BJ (cell line): ENCODE measurements around the gene ITGAV. TPM values are rescaled to one million over a fixed set of nuclear protein-coding genes. Genes with fewer than 3 reads are reported as not detected.

Experiments used
- CTCF ChIA-PET: fragments of 350-600 bp; formaldehyde crosslinking; extraction: SDS; loops from one replicate; lab custom pipeline; 2021; ENCODE audit warnings: antibody characterized with exemption, inconsistent platforms; lab: Yijun Ruan, JAX
- POLR2A ChIA-PET: fragments of 300-600 bp; sonication (Branson Sonifier 250); formaldehyde crosslinking; extraction: SDS; loops from one replicate; lab custom pipeline; 2021; ENCODE audit warnings: antibody characterized with exemption; lab: Charles Lee
- DNase-seq: peaks from one replicate; pipeline ENCODE4 v3.0.0-alpha.2; 2011; ENCODE audit warnings: low read depth
- H3K27me3 ChIP-seq: 2 replicates; pipeline ENCODE4 v1.6.0; 2011; ENCODE audit warnings: low read length; ENCODE audit not compliant: control insufficient read depth, insufficient read depth
- H3K36me3 ChIP-seq: 2 replicates; pipeline ENCODE4 v1.5.1; 2011; ENCODE audit warnings: low read length; ENCODE audit not compliant: control insufficient read depth, insufficient read depth
- H3K4me3 ChIP-seq: 2 replicates; pipeline ENCODE4 v1.5.1; 2011; ENCODE audit warnings: low read depth, mild to moderate bottlenecking, control low read depth, low read length
- polyA plus RNA-seq: library from polyadenylated mRNA; depleted of rRNA; stranded (reverse); fragments of >200 nt; gene quantifications from 2 replicates; pipeline ENCODE4 v1.2.3, GENCODE V29; 2011
- TF ChIP-seq, protein P1 (sequence below): IDR thresholded peaks from 2 replicates; pipeline ENCODE4 v1.5.1; 2011; ENCODE audit warnings: low read depth, mild to moderate bottlenecking, control low read depth, inconsistent platforms, low read length, moderate library complexity; ENCODE audit not compliant: insufficient read depth

Gene ITGAV
- polyA plus RNA-seq, 1 experiment: 103 TPM

DNA sequence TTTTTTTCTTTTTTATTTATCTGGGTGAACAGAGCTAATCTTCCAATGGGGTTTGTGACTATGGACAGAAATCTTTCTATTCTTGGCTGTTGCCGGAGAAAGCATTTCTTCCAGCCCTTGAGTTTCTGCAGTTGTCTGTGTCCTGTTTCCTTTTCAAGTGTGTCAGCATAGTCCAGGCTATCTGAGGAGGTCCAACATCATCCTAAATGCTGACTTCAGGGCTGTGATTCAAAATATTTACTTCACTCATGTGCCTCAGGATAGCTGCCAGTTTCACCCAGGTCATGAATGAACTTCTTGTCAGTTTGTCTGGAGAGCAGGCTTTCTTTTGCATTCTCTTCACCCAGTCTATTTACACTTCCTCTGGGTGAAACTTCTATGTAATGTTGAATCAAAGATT lies 27.9 kb downstream of the ITGAV start:
- H3K36me3 ChIP-seq: no peaks in the 10 kb centered on the region
- no peak overlapping the region for H3K4me3 ChIP-seq
- TF ChIP-seq, protein P1, sequence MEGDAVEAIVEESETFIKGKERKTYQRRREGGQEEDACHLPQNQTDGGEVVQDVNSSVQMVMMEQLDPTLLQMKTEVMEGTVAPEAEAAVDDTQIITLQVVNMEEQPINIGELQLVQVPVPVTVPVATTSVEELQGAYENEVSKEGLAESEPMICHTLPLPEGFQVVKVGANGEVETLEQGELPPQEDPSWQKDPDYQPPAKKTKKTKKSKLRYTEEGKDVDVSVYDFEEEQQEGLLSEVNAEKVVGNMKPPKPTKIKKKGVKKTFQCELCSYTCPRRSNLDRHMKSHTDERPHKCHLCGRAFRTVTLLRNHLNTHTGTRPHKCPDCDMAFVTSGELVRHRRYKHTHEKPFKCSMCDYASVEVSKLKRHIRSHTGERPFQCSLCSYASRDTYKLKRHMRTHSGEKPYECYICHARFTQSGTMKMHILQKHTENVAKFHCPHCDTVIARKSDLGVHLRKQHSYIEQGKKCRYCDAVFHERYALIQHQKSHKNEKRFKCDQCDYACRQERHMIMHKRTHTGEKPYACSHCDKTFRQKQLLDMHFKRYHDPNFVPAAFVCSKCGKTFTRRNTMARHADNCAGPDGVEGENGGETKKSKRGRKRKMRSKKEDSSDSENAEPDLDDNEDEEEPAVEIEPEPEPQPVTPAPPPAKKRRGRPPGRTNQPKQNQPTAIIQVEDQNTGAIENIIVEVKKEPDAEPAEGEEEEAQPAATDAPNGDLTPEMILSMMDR: no peak
- DNase-seq: no peak
- CTCF ChIA-PET: interaction anchor here (1.0 to 1.9 kb wide), 2 partner anchors 9 to 24 kb away, joined by 5 to 6 read pairs; no protein-coding TSS in a partner anchor
- H3K27me3 ChIP-seq: no peaks in the 10 kb centered on the region
- POLR2A ChIA-PET: no interaction called here

- ChIA-PET CTCF (interaction anchor here (0.8 to 1.0 kb wide), 2 partner anchors 23 to 111 kb away, joined by 3 to 5 read pairs; no protein-coding TSS in a partner anchor), POLR2A (no interaction called here)
- Histone ChIP-seq H3K4me3 (no peak overlapping the region), H3K36me3 (no peaks in the 10 kb centered on the region), H3K27me3 (no peaks in the 10 kb centered on the region)
- DNase-seq: no peak
- TF ChIP-seq, protein P1: no peak
Observed at GRCh38 chr2:186618696-186619095, 28.8 kb downstream of the ITGAV start.

GRCh38 chr2:186623084-186623483 lies 33.2 kb downstream of the ITGAV start:
- TF ChIP-seq, protein P1: no peak
- POLR2A ChIA-PET: no interaction called here

DNA sequence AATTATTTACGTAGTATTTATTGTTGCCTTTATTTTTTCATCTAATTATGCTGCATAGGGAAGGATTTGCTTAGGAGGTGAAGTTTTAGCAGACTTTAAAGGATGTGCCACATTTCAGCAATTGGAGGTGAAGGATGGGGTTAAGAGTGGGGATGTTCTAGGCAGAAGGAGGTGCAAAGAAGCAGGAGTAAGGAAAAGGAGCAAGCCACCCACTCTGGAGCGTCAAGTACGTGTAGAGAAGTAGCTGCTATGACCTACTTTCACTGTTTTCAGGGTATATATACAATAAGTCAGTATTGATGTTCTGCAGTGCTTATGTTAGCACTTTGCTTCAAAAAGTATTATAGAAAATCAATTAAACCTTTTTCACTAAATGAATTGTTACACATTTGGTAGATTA lies 34.4 kb downstream of the ITGAV start:
- no peak for DNase-seq
- TF ChIP-seq, protein P1: no peak
- H3K4me3 ChIP-seq: no peak overlapping the region
- no peaks in the 10 kb centered on the region for H3K27me3 ChIP-seq
- POLR2A ChIA-PET: no interaction called here
- H3K36me3 ChIP-seq: peaks cover 2% of the 10 kb centered on the region; the same call in 1 of the 2 replicates
- CTCF ChIA-PET: interaction anchor here (1.0 kb wide), 1 partner anchor 105 kb away, joined by 4 read pairs; no protein-coding TSS in a partner anchor

More at GRCh38 chr2:186623084-186623483, 33.2 kb downstream of the ITGAV start:
- peaks cover 2% of the 10 kb centered on the region; the same call in 1 of the 2 replicates for H3K36me3 ChIP-seq
- H3K27me3 ChIP-seq: no peaks in the 10 kb centered on the region
- no peak for DNase-seq
- H3K4me3 ChIP-seq: no peak overlapping the region
- CTCF ChIA-PET: interaction anchor here (0.9 kb wide), 1 partner anchor 11 kb away, joined by 3 read pairs; no protein-coding TSS in a partner anchor

- Histone ChIP-seq H3K36me3 (peaks cover 2% of the 10 kb centered on the region; the same call in 1 of the 2 replicates), H3K27me3 (no peaks in the 10 kb centered on the region), H3K4me3 (no peak overlapping the region)
- POLR2A ChIA-PET: no interaction called here
- TF ChIP-seq, protein P1: no peak
- CTCF ChIA-PET: interaction anchor here (1.2 to 3.5 kb wide), 4 partner anchors 8 to 127 kb away, joined by 3 to 12 read pairs (median 4); no protein-coding TSS in a partner anchor
- DNase-seq: no peak
Observed at GRCh38 chr2:186629250-186629996, 39.6 kb downstream of the ITGAV start.
